Adipose tissue (tissue), 3 donors: ENCODE measurements around the gene PTPMT1. TPM values are rescaled to one million over a fixed set of nuclear protein-coding genes. Genes with fewer than 3 reads are reported as not detected.
A peak's percentile ranks its signal among the peaks of the same experiment; 100 is the strongest.
"Not testable (repeated sequence)": the region's sequence is repeated elsewhere in the genome, so short reads cannot be mapped to it uniquely, and the experiment has no call there.

Source experiments
- H3K27ac ChIP-seq: one replicate; pipeline ENCODE4 v1.5.1; 2013; ENCODE audit warnings: low read depth, low read length
- WGBS, 3 donors: extraction: QIAGEN DNeasy Blood & Tissue Kit; methylation state at CpG; one replicate each; pipeline ENCODE4 v1.1.7; 2013; 5-methylcytosine and 5-hydroxymethylcytosine counted together
- polyA plus RNA-seq, 3 donors: library from polyadenylated mRNA; stranded (reverse); fragments of 200-250 nt; gene quantifications; one replicate each; pipeline ENCODE4 v1.2.3, GENCODE V29; 2013
- donor health status: healthy with polysubstance abuse.
- donor health status: Bipolar disorder and iron deficiency.
- donor health status: healthy.

PTPMT1 gene
- 10 to 100 TPM; 39.0 to 75.4 (median 52.2) TPM for polyA plus RNA-seq

GRCh38 chr11:47565340-47566148 lies at the start of gene PTPMT1:
TSS of gene PTPMT1 (plus strand) at chr11:47565599. CDS start at chr11:47565623, 24 bp downstream.
- peak within 1 kb of the TSS; percentile 68 for H3K27ac ChIP-seq
- WGBS, 3 donors: 0% methylated on average over 68 to 86 of the region's 86 CpGs

- H3K27ac ChIP-seq: no peak overlapping the region
- WGBS, 3 donors: 74 to 88% (median 77%) methylated on average over 3 of the region's 3 CpGs
Measured at GRCh38 chr11:47516155-47516554, 49.2 kb upstream of the PTPMT1 start.

GRCh38 chr11:47516984-47517853 lies 48.2 kb upstream of the PTPMT1 start:
- no peak overlapping the region for H3K27ac ChIP-seq

GRCh38 chr11:47518212-47518964 lies 47.0 kb upstream of the PTPMT1 start:
- no peak overlapping the region for H3K27ac ChIP-seq
- WGBS, 3 donors: 46 to 62% (median 62%) methylated on average over 3 of the region's 3 CpGs

More at GRCh38 chr11:47516984-47517853, 48.2 kb upstream of the PTPMT1 start:
- WGBS, 3 donors: 64 to 80% (median 79%) methylated on average over 10 of the region's 10 CpGs

- WGBS, 3 donors: 11 to 12% (median 11%) methylated on average over 3 of the region's 3 CpGs
- no peak overlapping the region for H3K27ac ChIP-seq
Measured at GRCh38 chr11:47523490-47524225, 41.7 kb upstream of the PTPMT1 start.

GRCh38 chr11:47524291-47524874 lies 41.0 kb upstream of the PTPMT1 start:
- no peak overlapping the region for H3K27ac ChIP-seq
- 31 to 44% (median 39%) methylated on average over 9 of the region's 9 CpGs for WGBS, 3 donors

GRCh38 chr11:47526032-47526431 lies 39.4 kb upstream of the PTPMT1 start:
- 88 to 94% (median 92%) methylated on average over 9 of the region's 9 CpGs for WGBS, 3 donors
- H3K27ac ChIP-seq: not testable (repeated sequence)

GRCh38 chr11:47527186-47527585 lies 38.2 kb upstream of the PTPMT1 start:
- H3K27ac ChIP-seq: no peak overlapping the region
- 92 to 94% (median 92%) methylated on average over 6 of the region's 6 CpGs for WGBS, 3 donors

GRCh38 chr11:47529951-47530350 lies 35.4 kb upstream of the PTPMT1 start:
- no peak overlapping the region for H3K27ac ChIP-seq
- 96 to 98% (median 96%) methylated on average over 4 of the region's 4 CpGs for WGBS, 3 donors

GRCh38 chr11:47530721-47531120 lies 34.7 kb upstream of the PTPMT1 start:
- WGBS, 3 donors: 84 to 94% (median 90%) methylated on average over 9 of the region's 9 CpGs
- H3K27ac ChIP-seq: not testable (repeated sequence)

GRCh38 chr11:47531666-47532065 lies 33.7 kb upstream of the PTPMT1 start:
- 63 to 74% (median 73%) methylated on average over 3 of the region's 3 CpGs for WGBS, 3 donors
- H3K27ac ChIP-seq: no peak overlapping the region

GRCh38 chr11:47532597-47533213 lies 32.7 kb upstream of the PTPMT1 start:
- no peak overlapping the region for H3K27ac ChIP-seq
- WGBS, 3 donors: 83 to 85% (median 83%) methylated on average over 2 of the region's 2 CpGs

GRCh38 chr11:47533690-47534151 lies 31.7 kb upstream of the PTPMT1 start:
- no peak overlapping the region for H3K27ac ChIP-seq
- WGBS, 3 donors: 72 to 90% (median 76%) methylated on average over 2 of the region's 2 CpGs

GRCh38 chr11:47534704-47535251 lies 30.6 kb upstream of the PTPMT1 start:
- H3K27ac ChIP-seq: no peak overlapping the region
- 83 to 95% (median 86%) methylated on average over 4 of the region's 4 CpGs for whole genome bisulfite sequencing, 3 donors

- no peak overlapping the region for H3K27ac ChIP-seq
- 54 to 85% (median 71%) methylated on average over 3 of the region's 3 CpGs for WGBS, 3 donors
Measured at GRCh38 chr11:47536915-47537314, 28.5 kb upstream of the PTPMT1 start.

- WGBS, 3 donors: 68 to 83% (median 81%) methylated on average over 10 of the region's 10 CpGs
- H3K27ac ChIP-seq: no peak overlapping the region
Measured at GRCh38 chr11:47538741-47539565, 26.4 kb upstream of the PTPMT1 start.
